ENCODE measurements around the gene DIPK2B. TPM values are rescaled to one million over a fixed set of nuclear protein-coding genes. Genes with fewer than 3 reads are reported as not detected.

Gene DIPK2B
- total RNA-seq = not detected in 2 replicates

GRCh38 chrX:45200741-45201234, at the start of gene DIPK2B:
Gene DIPK2B, minus strand, starts transcription at chrX:45200876. Its CDS starts 50 bp downstream, at chrX:45200826.

